ENCODE results near the gene RERE.

The RERE gene

GRCh38 chr1:8818325-8818775 lies 910 bp upstream of the RERE start:
- Histone ChIP-seq H3K4me1 (ENCODE audit: control insufficient read depth, insufficient read depth, low read length) (peaks cover 3% of the 10 kb centered on the region), H3K4me3 (ENCODE audit: insufficient read depth, low read depth, low read length) (peak overlapping the region; percentile 90)
- WGBS, 2 experiments = 43 to 87% methylated on average over 2 to 3 of the region's 4 CpGs

GRCh38 chr1:8816831-8817411 lies 519 bp downstream of the RERE start:
- Histone ChIP-seq H3K27ac (ENCODE audit: insufficient read depth, low read depth, low read length, poor library complexity, severe bottlenecking) (peak overlapping the region; percentile 89), H3K4me1 (ENCODE audit: control insufficient read depth, insufficient read depth, low read length) (peaks cover 3% of the 10 kb centered on the region), H3K27me3 (ENCODE audit: control insufficient read depth, insufficient read depth, low read length, poor library complexity, severe bottlenecking) (no peaks in the 10 kb centered on the region), H3K9me3 (ENCODE audit: control insufficient read depth, low read length) (no peaks in the 10 kb centered on the region), H3K4me3 (ENCODE audit: insufficient read depth, low read depth, low read length) (peak overlapping the region; percentile 90), H3K36me3 (ENCODE audit: control insufficient read depth, insufficient read depth, low read length) (no peaks in the 10 kb centered on the region)
- 0 to 1% methylated on average over 41 of the region's 41 CpGs for WGBS, 2 experiments

More at GRCh38 chr1:8818325-8818775, 910 bp upstream of the RERE start:
- Histone ChIP-seq H3K9me3 (ENCODE audit: control insufficient read depth, low read length) (no peaks in the 10 kb centered on the region), H3K27ac (ENCODE audit: insufficient read depth, low read depth, low read length, poor library complexity, severe bottlenecking) (peak overlapping the region; percentile 72), H3K36me3 (ENCODE audit: control insufficient read depth, insufficient read depth, low read length) (no peaks in the 10 kb centered on the region), H3K27me3 (ENCODE audit: control insufficient read depth, insufficient read depth, low read length, poor library complexity, severe bottlenecking) (no peaks in the 10 kb centered on the region)

- Histone ChIP-seq H3K27ac (ENCODE audit: insufficient read depth, low read depth, low read length, poor library complexity, severe bottlenecking) (no peak overlapping the region), H3K27me3 (ENCODE audit: control insufficient read depth, insufficient read depth, low read length, poor library complexity, severe bottlenecking) (no peaks in the 10 kb centered on the region), H3K4me3 (ENCODE audit: insufficient read depth, low read depth, low read length) (peak overlapping the region; percentile 90), H3K36me3 (ENCODE audit: control insufficient read depth, insufficient read depth, low read length) (no peaks in the 10 kb centered on the region), H3K4me1 (ENCODE audit: control insufficient read depth, insufficient read depth, low read length) (peaks cover 3% of the 10 kb centered on the region), H3K9me3 (ENCODE audit: control insufficient read depth, low read length) (no peaks in the 10 kb centered on the region)
- 24 to 26% methylated on average over 3 of the region's 3 CpGs for WGBS, 2 experiments
These were observed 1.2 kb downstream of the RERE start for GRCh38 chr1:8816264-8816663.

DNA sequence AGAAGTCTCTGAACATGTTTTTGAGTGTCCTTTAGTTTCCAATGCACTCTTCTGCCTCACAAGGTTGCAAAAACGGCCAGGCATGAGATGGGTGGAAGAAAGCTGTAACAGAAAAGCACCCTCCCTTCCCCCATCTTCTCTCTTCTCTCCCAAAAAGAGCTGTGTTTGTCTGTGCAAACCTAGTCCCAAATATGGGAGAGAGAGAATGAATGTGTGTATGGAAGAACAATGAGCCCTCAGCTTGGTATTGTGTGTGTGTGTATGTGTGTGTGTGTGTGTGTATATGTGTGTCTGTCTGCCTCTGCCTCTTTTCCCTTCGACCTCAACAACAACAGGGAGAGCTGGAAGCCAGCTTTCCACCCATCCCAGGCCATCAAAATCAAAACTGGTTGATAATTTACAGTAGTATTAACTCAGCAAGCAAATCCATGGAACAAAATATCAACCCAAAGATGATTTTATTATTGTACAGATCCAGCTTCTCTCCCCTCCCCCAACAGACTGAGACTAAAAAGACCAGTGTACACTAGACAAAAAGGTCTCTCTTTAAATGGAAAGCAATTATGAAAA lies 1.8 kb downstream of the RERE start:
- H3K4me3 ChIP-seq (ENCODE audit: insufficient read depth, low read depth, low read length) = peak overlapping the region; percentile 90
- no peak overlapping the region for H3K27ac ChIP-seq (ENCODE audit: insufficient read depth, low read depth, low read length, poor library complexity, severe bottlenecking)
- H3K36me3 ChIP-seq (ENCODE audit: control insufficient read depth, insufficient read depth, low read length) = no peaks in the 10 kb centered on the region
- H3K27me3 ChIP-seq (ENCODE audit: control insufficient read depth, insufficient read depth, low read length, poor library complexity, severe bottlenecking) = no peaks in the 10 kb centered on the region
- H3K9me3 ChIP-seq (ENCODE audit: control insufficient read depth, low read length) = no peaks in the 10 kb centered on the region
- peaks cover 3% of the 10 kb centered on the region for H3K4me1 ChIP-seq (ENCODE audit: control insufficient read depth, insufficient read depth, low read length)
- 17 to 25% methylated on average over 1 to 2 of the region's 2 CpGs for WGBS, 2 experiments

- Histone ChIP-seq H3K27ac (ENCODE audit: insufficient read depth, low read depth, low read length, poor library complexity, severe bottlenecking) (no peak overlapping the region), H3K9me3 (ENCODE audit: control insufficient read depth, low read length) (no peaks in the 10 kb centered on the region), H3K4me1 (ENCODE audit: control insufficient read depth, insufficient read depth, low read length) (peaks cover 3% of the 10 kb centered on the region), H3K27me3 (ENCODE audit: control insufficient read depth, insufficient read depth, low read length, poor library complexity, severe bottlenecking) (no peaks in the 10 kb centered on the region), H3K4me3 (ENCODE audit: insufficient read depth, low read depth, low read length) (peak overlapping the region; percentile 8), H3K36me3 (ENCODE audit: control insufficient read depth, insufficient read depth, low read length) (no peaks in the 10 kb centered on the region)
- WGBS, 2 experiments = 38 to 45% methylated on average over 5 of the region's 5 CpGs
These were observed 2.6 kb downstream of the RERE start for GRCh38 chr1:8814865-8815264.

GRCh38 chr1:8813991-8814390 lies 3.4 kb downstream of the RERE start:
- Histone ChIP-seq H3K36me3 (ENCODE audit: control insufficient read depth, insufficient read depth, low read length) (no peaks in the 10 kb centered on the region), H3K27ac (ENCODE audit: insufficient read depth, low read depth, low read length, poor library complexity, severe bottlenecking) (no peak overlapping the region), H3K4me1 (ENCODE audit: control insufficient read depth, insufficient read depth, low read length) (peaks cover 3% of the 10 kb centered on the region), H3K4me3 (ENCODE audit: insufficient read depth, low read depth, low read length) (no peak overlapping the region), H3K9me3 (ENCODE audit: control insufficient read depth, low read length) (no peaks in the 10 kb centered on the region), H3K27me3 (ENCODE audit: control insufficient read depth, insufficient read depth, low read length, poor library complexity, severe bottlenecking) (no peaks in the 10 kb centered on the region)

DNA sequence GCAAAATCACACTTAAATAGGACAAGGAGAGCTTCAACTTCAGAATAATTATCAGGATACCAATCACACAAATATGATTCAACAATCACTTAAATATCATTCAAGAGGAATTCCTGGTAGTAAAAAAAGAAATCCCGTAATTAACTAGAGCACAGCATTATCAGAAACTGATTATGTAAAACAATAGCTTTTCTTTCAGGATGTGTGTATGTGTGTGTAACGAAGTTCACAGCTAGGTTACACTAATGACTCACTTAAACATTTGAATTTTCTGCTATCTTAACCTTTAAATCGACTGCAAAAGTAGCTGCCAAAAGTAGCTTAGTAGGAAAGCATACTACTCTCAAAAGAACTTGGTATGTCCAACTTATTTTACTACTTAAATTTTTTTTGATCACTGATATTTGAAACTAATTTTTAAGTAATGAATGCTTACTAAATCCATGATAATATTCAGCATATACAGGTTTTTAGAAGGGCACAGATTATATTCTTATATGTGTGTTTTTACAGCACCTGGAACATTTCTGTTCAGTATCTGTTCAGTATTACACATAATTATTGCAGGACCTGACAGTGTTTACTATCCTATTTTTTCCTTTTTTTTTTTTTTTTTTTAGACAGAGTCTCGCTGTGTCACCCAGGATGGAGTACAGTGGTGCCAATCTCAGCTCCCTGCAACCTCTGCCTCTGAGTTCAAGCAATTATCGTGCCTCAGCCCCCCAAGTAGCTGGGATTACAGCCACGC lies 4.2 kb downstream of the RERE start:
- no peak overlapping the region for H3K27ac ChIP-seq (ENCODE audit: insufficient read depth, low read depth, low read length, poor library complexity, severe bottlenecking)
- no peaks in the 10 kb centered on the region for H3K27me3 ChIP-seq (ENCODE audit: control insufficient read depth, insufficient read depth, low read length, poor library complexity, severe bottlenecking)
- 89 to 92% methylated on average over 6 of the region's 6 CpGs for WGBS, 2 experiments
- H3K4me3 ChIP-seq (ENCODE audit: insufficient read depth, low read depth, low read length) = no peak overlapping the region
- peaks cover 3% of the 10 kb centered on the region for H3K4me1 ChIP-seq (ENCODE audit: control insufficient read depth, insufficient read depth, low read length)
- no peaks in the 10 kb centered on the region for H3K9me3 ChIP-seq (ENCODE audit: control insufficient read depth, low read length)
- H3K36me3 ChIP-seq (ENCODE audit: control insufficient read depth, insufficient read depth, low read length) = no peaks in the 10 kb centered on the region

GRCh38 chr1:8812081-8812480 lies 5.4 kb downstream of the RERE start:
- peaks cover 3% of the 10 kb centered on the region for H3K4me1 ChIP-seq (ENCODE audit: control insufficient read depth, insufficient read depth, low read length)
- no peaks in the 10 kb centered on the region for H3K27me3 ChIP-seq (ENCODE audit: control insufficient read depth, insufficient read depth, low read length, poor library complexity, severe bottlenecking)
- 91 to 94% methylated on average over 5 to 6 of the region's 6 CpGs for WGBS, 2 experiments
- no peak overlapping the region for H3K27ac ChIP-seq (ENCODE audit: insufficient read depth, low read depth, low read length, poor library complexity, severe bottlenecking)
- H3K36me3 ChIP-seq (ENCODE audit: control insufficient read depth, insufficient read depth, low read length) = no peaks in the 10 kb centered on the region
- no peaks in the 10 kb centered on the region for H3K9me3 ChIP-seq (ENCODE audit: control insufficient read depth, low read length)
- no peak overlapping the region for H3K4me3 ChIP-seq (ENCODE audit: insufficient read depth, low read depth, low read length)

DNA sequence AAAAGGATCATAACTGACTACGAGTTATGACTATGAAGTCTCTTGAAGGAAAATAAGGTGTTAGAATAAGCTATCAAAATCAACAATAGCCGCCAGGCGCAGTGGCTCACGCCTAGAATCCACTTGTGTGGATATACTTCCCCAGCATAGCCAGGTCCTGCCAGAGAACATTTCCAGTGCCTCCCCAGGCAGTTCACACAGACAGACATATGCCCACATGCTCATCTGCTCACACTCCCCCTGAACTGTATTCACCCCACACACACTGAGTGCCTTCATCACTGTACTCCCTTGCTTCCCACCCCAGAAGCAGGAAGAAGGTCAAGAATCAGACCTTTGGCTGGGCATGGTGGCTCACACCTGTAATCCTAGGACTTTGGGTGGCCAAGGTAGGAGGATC lies 6.5 kb downstream of the RERE start:
- 95% methylated on average over 4 of the region's 4 CpGs for WGBS, 2 experiments
- H3K9me3 ChIP-seq (ENCODE audit: control insufficient read depth, low read length) = no peaks in the 10 kb centered on the region
- no peak overlapping the region for H3K27ac ChIP-seq (ENCODE audit: insufficient read depth, low read depth, low read length, poor library complexity, severe bottlenecking)
- H3K36me3 ChIP-seq (ENCODE audit: control insufficient read depth, insufficient read depth, low read length) = no peaks in the 10 kb centered on the region
- H3K4me3 ChIP-seq (ENCODE audit: insufficient read depth, low read depth, low read length) = no peak overlapping the region
- H3K4me1 ChIP-seq (ENCODE audit: control insufficient read depth, insufficient read depth, low read length) = peaks cover 3% of the 10 kb centered on the region
- H3K27me3 ChIP-seq (ENCODE audit: control insufficient read depth, insufficient read depth, low read length, poor library complexity, severe bottlenecking) = no peaks in the 10 kb centered on the region

DNA sequence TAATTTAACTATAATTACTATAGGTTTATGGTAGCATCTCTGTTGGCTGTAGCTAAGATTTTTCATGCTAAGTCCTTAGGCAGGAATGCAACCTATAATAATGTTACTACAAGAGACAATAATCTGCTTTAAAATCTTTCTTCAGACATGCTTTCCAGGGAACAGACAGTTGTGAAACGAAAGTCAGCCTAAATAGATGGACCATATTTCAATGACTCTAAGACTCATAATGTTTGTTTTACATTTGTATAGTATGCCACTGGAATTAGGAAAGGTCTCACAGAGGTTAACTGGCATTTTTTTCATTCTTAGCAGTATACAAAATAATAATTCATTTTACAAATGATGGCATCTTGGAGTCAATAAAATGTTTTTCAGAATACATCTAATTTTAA lies 8.1 kb downstream of the RERE start:
- H3K27me3 ChIP-seq (ENCODE audit: control insufficient read depth, insufficient read depth, low read length, poor library complexity, severe bottlenecking) = no peaks in the 10 kb centered on the region
- 90 to 100% methylated on average over 1 of the region's 1 CpG for WGBS, 2 experiments
- no peak overlapping the region for H3K4me3 ChIP-seq (ENCODE audit: insufficient read depth, low read depth, low read length)
- H3K36me3 ChIP-seq (ENCODE audit: control insufficient read depth, insufficient read depth, low read length) = no peaks in the 10 kb centered on the region
- H3K27ac ChIP-seq (ENCODE audit: insufficient read depth, low read depth, low read length, poor library complexity, severe bottlenecking) = no peak overlapping the region
- H3K4me1 ChIP-seq (ENCODE audit: control insufficient read depth, insufficient read depth, low read length) = no peaks in the 10 kb centered on the region
- H3K9me3 ChIP-seq (ENCODE audit: control insufficient read depth, low read length) = no peaks in the 10 kb centered on the region
